HepG2 (cell line): Measurements from ENCODE around the gene SASH1. TPM values are rescaled to one million over a fixed set of nuclear protein-coding genes. Genes with fewer than 3 reads are reported as not detected.

Experiments used
- ATAC-seq: fragments of 200-7000 bp; cut with Tn5 transposase; 3 replicates; pipeline ENCODE4 v1.9.1; 2020; ENCODE audit warnings: mild to moderate bottlenecking, moderate library complexity
- BruUV-seq: library from RNA; stranded (reverse); fragments of 400-500 nt; replicated peaks from 2 replicates; lab custom pipeline; 2021; lab: Mats Ljungman, UMichigan
- CTCF ChIA-PET: fragments of 300-600 bp; formaldehyde crosslinking; extraction: SDS; loops from one replicate; lab custom pipeline; 2021; ENCODE audit warnings: low total read pairs, inconsistent platforms, low intra/inter-chr PET ratio; lab: Yijun Ruan, JAX
- POLR2A ChIA-PET: fragments of 350-600 bp; sonication (Branson Sonifier 250); formaldehyde crosslinking; loops from one replicate; lab custom pipeline; 2020; ENCODE audit warnings: antibody characterized with exemption, inconsistent platforms; lab: Yijun Ruan, JAX
- DNase-seq: peaks from one replicate; pipeline ENCODE4 v3.0.0-alpha.2; 2015; ENCODE audit warnings: low spot score
- FAIRE-seq: peaks from 3 replicates; lab custom pipeline; 2011; peaks lifted over from hg19 to GRCh38; lab: Jason Lieb, UNC
- H2AFZ ChIP-seq: one replicate; pipeline ENCODE4 v1.6.1; 2011; ENCODE audit warnings: low read length, inconsistent platforms
- H3K27ac ChIP-seq: fragments of 300-600 bp; 3 replicates; pipeline ENCODE4 v1.8.0; 2011; ENCODE audit warnings: mixed run types, mild to moderate bottlenecking, mixed read lengths, low read length, inconsistent platforms; ENCODE audit not compliant: insufficient read depth; ENCODE audit errors: extremely low read length
- H3K27me3 ChIP-seq, 2 experiments: fragments of 200-600 bp in 1 of 2; 2 replicates in 1 of 2; 3 replicates in 1 of 2; pipeline versions ENCODE4 v1.6.0 to v1.8.0; 2011; ENCODE audit warnings: low read length in 2 of 2, mild to moderate bottlenecking in 2 of 2, moderate library complexity in 2 of 2, inconsistent platforms in 1 of 2; ENCODE audit not compliant: insufficient read depth in 2 of 2, control insufficient read depth in 1 of 2
- H3K36me3 ChIP-seq, 2 experiments: fragments of 200-600 bp in 1 of 2; replicated peaks in 1 of 2; 2 replicates in 1 of 2; 3 replicates in 1 of 2; pipeline versions ENCODE4 v1.5.1 to v1.8.0; 2011; ENCODE audit warnings: low read length in 2 of 2, inconsistent platforms in 1 of 2; ENCODE audit not compliant: insufficient read depth in 2 of 2, control insufficient read depth in 1 of 2
- H3K4me1 ChIP-seq: 2 replicates; pipeline ENCODE4 v1.5.1; 2012; ENCODE audit warnings: low read length, inconsistent platforms; ENCODE audit not compliant: insufficient read depth
- H3K4me2 ChIP-seq: 2 replicates; pipeline ENCODE4 v1.6.0; 2011; ENCODE audit warnings: low read depth, low read length, inconsistent platforms
- H3K4me3 ChIP-seq, 3 experiments: fragments of 200-600 bp in 1 of 3; sonication (generic), shearing (Covaris generic) in 1 of 3; replicated peaks in 1 of 3; 2 replicates each; pipeline ENCODE4 v1.5.1; 2011 to 2016; ENCODE audit warnings: low read length in 3 of 3, inconsistent platforms in 2 of 3, low read depth in 2 of 3, mild to moderate bottlenecking in 2 of 3, control low read depth in 1 of 3, mixed read lengths in 1 of 3; ENCODE audit not compliant: insufficient read depth in 1 of 3
- H3K79me2 ChIP-seq: one replicate; pipeline ENCODE4 v1.6.1; 2011; ENCODE audit warnings: low read length, inconsistent platforms; ENCODE audit not compliant: insufficient read depth
- H3K9ac ChIP-seq: 2 replicates; pipeline ENCODE4 v1.6.0; 2011; ENCODE audit warnings: mild to moderate bottlenecking, low read depth, low read length, inconsistent platforms; ENCODE audit not compliant: insufficient read depth
- H3K9me3 ChIP-seq: 2 replicates; pipeline ENCODE4 v1.5.1; 2012; ENCODE audit warnings: mild to moderate bottlenecking, low read length
- H4K20me1 ChIP-seq: 2 replicates; pipeline ENCODE4 v1.6.0; 2011; ENCODE audit warnings: inconsistent platforms, mild to moderate bottlenecking, low read length, moderate library complexity; ENCODE audit not compliant: insufficient read depth
- HNF1B ChIP-seq: sonication (generic); formaldehyde crosslinking; IDR thresholded peaks from 2 replicates; pipeline ENCODE4 v1.5.1; 2020; ENCODE audit warnings: mild to moderate bottlenecking, moderate library complexity, missing genetic modification reagents
- KLF15 ChIP-seq: sonication (generic); formaldehyde crosslinking; IDR thresholded peaks from 2 replicates; pipeline ENCODE4 v1.8.1; 2023; ENCODE audit warnings: borderline replicate concordance, mild to moderate bottlenecking, inconsistent platforms, missing genetic modification reagents, mixed read lengths
- REXO4 ChIP-seq: sonication (generic); formaldehyde crosslinking; IDR thresholded peaks from 2 replicates; pipeline ENCODE4 v1.8.0; 2022; ENCODE audit warnings: missing genetic modification reagents, mild to moderate bottlenecking, borderline replicate concordance
- SALL2 ChIP-seq: sonication (generic); formaldehyde crosslinking; IDR thresholded peaks from 2 replicates; pipeline ENCODE4 v1.8.1; 2023; ENCODE audit warnings: mild to moderate bottlenecking, missing genetic modification reagents, inconsistent platforms
- U2AF1 ChIP-seq: fragments of 200-400 bp; formaldehyde crosslinking; optimal IDR thresholded peaks from 2 replicates; pipeline ENCODE3; 2017; ENCODE audit warnings: mild to moderate bottlenecking, low read depth, low read length
- ZNF138 ChIP-seq: sonication (generic); formaldehyde crosslinking; IDR thresholded peaks from 2 replicates; pipeline ENCODE4 v1.5.0; 2020; ENCODE audit warnings: mild to moderate bottlenecking, low read depth, missing genetic modification reagents
- ZNF619 ChIP-seq: sonication (generic); formaldehyde crosslinking; IDR thresholded peaks from 2 replicates; pipeline ENCODE4 v1.4.0; 2020; ENCODE audit warnings: mild to moderate bottlenecking, missing genetic modification reagents
- WGBS: methylation state at CpG from one replicate; pipeline ENCODE4 v1.1.6; 2017; ENCODE audit warnings: low lambda C conversion rate; 5-methylcytosine and 5-hydroxymethylcytosine counted together
- in situ Hi-C: cut with HindIII; loops from 2 replicates; pipeline ENCODE4 v1.10.0; 2017; ENCODE audit warnings: low pct_unique_long_range_greater_than_20kb; ENCODE audit not compliant: extremely low pct_ligation_motif_present
- intact Hi-C: fragments of 100-400 bp; cut with micrococcal nuclease; formaldehyde crosslinking; loops from one replicate; pipeline ENCODE4 v1.10.0; 2022; ENCODE audit not compliant: unreplicated experiment
- polyA plus RNA-seq, 8 experiments: library from polyadenylated mRNA; depleted of rRNA in 3 of 8; stranded (reverse) in 7 of 8; unstranded in 1 of 8; fragments of >200 nt; fragmentation: Illumina TruSeq in 4 of 8; extraction: Trizol in 4 of 8; gene quantifications; 2 replicates each; pipeline versions ENCODE4 v1.2.1 to v1.2.3, GENCODE V29; 2011 to 2016; ENCODE audit warnings: low read depth in 4 of 8, missing spikeins in 1 of 8, mixed read lengths in 1 of 8; ENCODE audit not compliant: insufficient read depth in 1 of 8
- total RNA-seq, 5 experiments: library from RNA; depleted of rRNA; stranded (reverse); fragments of >200 nt; fragmentation: Illumina TruSeq; extraction: Trizol; gene quantifications; 2 replicates each; pipeline ENCODE4 v1.2.3, GENCODE V29; 2016; ENCODE audit warnings: low read depth in 1 of 5
- TF ChIP-seq, protein P1 (sequence below): sonication (generic); formaldehyde crosslinking; IDR thresholded peaks from 2 replicates; pipeline ENCODE4 v1.5.1; 2020; ENCODE audit warnings: mild to moderate bottlenecking, missing genetic modification reagents, moderate library complexity
- TF ChIP-seq, protein P2 (sequence below): IDR thresholded peaks from 2 replicates; pipeline ENCODE4 v1.6.1; 2016; ENCODE audit warnings: missing biosample characterization, missing genetic modification reagents, low read depth
- TF ChIP-seq, protein P3 (sequence below): sonication (generic); formaldehyde crosslinking; IDR thresholded peaks from 2 replicates; pipeline ENCODE4 v1.4.0; 2020; ENCODE audit warnings: missing genetic modification reagents

Gene SASH1
- total and polyA plus RNA-seq, 2 of the 13 experiments (the other 11 are each of a cell fraction or from before 2014, with no cell fraction given) = 7.5 to 8.2 TPM

DNA sequence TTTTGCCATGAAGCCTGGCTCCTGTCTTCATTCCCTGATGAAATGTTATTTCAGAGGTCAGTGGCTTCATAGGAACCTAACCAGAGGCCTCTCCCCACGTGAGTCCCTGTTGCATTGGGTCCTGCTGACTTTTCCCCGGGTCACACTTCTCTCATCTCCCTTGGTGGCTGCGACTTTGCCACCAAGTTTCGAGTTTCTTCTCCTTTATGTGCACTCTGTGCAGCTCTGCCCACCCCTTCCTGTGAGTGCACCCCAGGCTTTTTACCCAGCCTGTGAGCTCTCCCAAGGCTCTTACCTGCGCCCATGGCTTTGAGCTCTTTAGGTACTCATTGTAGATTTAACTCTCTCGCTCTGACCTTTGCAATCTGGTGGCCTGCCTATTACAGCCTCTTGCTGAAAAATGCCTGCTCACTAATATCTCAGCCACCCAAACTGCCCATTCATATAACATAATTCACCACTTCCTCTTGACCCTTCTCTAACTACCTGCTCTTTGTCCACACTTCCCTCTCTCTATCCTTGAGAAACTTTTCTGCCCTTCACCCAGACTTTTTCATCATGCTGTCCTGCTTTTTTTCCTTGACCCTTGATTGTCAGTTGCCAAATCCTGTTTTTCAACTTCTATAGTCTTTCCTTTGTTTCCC lies 105.9 kb downstream of the SASH1 start:
- no peak overlapping the region for H3K4me3 ChIP-seq
- H3K4me2 ChIP-seq = no peak overlapping the region
- no peaks in the 10 kb centered on the region for H4K20me1 ChIP-seq
- FAIRE-seq = no peak
- H3K27me3 ChIP-seq = no peaks in the 10 kb centered on the region
- ChIA-PET POLR2A (no interaction called here), CTCF (no interaction called here)
- no peak overlapping the region for H3K9ac ChIP-seq
- H3K9me3 ChIP-seq = no peaks in the 10 kb centered on the region
- intact Hi-C loops = no loop called here
- no peaks in the 10 kb centered on the region for H3K79me2 ChIP-seq
- BruUV-seq = no TSS peak
- DNase-seq = no peak
- no peak overlapping the region for H2AFZ ChIP-seq
- TF ChIP-seq REXO4 (CRISPR knock-in tag) (no peak), HNF1B (CRISPR knock-in tag) (no peak), ZNF619 (CRISPR knock-in tag) (no peak), SALL2 (no peak), U2AF1 (no peak), ZNF138 (CRISPR knock-in tag) (no peak), KLF15 (CRISPR knock-in tag) (no peak)
- TF ChIP-seq, protein P1, sequence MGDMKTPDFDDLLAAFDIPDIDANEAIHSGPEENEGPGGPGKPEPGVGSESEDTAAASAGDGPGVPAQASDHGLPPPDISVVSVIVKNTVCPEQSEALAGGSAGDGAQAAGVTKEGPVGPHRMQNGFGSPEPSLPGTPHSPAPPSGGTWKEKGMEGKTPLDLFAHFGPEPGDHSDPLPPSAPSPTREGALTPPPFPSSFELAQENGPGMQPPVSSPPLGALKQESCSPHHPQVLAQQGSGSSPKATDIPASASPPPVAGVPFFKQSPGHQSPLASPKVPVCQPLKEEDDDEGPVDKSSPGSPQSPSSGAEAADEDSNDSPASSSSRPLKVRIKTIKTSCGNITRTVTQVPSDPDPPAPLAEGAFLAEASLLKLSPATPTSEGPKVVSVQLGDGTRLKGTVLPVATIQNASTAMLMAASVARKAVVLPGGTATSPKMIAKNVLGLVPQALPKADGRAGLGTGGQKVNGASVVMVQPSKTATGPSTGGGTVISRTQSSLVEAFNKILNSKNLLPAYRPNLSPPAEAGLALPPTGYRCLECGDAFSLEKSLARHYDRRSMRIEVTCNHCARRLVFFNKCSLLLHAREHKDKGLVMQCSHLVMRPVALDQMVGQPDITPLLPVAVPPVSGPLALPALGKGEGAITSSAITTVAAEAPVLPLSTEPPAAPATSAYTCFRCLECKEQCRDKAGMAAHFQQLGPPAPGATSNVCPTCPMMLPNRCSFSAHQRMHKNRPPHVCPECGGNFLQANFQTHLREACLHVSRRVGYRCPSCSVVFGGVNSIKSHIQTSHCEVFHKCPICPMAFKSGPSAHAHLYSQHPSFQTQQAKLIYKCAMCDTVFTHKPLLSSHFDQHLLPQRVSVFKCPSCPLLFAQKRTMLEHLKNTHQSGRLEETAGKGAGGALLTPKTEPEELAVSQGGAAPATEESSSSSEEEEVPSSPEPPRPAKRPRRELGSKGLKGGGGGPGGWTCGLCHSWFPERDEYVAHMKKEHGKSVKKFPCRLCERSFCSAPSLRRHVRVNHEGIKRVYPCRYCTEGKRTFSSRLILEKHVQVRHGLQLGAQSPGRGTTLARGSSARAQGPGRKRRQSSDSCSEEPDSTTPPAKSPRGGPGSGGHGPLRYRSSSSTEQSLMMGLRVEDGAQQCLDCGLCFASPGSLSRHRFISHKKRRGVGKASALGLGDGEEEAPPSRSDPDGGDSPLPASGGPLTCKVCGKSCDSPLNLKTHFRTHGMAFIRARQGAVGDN (CRISPR knock-in tag) = no peak
- TF ChIP-seq, protein P2, sequence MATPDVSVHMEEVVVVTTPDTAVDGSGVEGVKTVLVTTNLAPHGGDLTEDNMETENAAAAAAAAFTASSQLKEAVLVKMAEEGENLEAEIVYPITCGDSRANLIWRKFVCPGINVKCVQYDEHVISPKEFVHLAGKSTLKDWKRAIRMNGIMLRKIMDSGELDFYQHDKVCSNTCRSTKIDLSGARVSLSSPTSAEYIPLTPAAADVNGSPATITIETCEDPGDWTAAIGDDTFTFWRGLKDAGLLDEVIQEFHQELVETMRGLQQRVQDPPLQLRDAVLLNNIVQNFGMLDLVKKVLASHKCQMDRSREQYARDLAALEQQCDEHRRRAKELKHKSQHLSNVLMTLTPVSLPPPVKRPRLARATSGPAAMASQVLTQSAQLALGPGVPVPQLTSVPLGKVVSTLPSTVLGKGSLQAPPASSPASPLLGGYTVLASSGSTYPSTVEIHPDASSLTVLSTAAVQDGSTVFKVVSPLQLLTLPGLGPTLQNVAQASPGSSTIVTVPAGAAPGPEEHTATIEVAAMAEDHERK (CRISPR knock-in tag) = no peak
- TF ChIP-seq, protein P3, sequence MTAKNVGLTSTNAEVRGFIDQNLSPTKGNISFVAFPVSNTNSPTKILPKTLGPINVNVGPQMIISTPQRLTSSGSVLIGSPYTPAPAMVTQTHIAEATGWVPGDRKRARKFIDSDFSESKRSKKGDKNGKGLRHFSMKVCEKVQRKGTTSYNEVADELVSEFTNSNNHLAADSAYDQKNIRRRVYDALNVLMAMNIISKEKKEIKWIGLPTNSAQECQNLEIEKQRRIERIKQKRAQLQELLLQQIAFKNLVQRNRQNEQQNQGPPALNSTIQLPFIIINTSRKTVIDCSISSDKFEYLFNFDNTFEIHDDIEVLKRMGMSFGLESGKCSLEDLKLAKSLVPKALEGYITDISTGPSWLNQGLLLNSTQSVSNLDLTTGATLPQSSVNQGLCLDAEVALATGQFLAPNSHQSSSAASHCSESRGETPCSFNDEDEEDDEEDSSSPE (CRISPR knock-in tag) = no peak
- no peak for ATAC-seq
- H3K4me1 ChIP-seq = peaks cover 4% of the 10 kb centered on the region; the same call in 1 of the 2 replicates
- no peak overlapping the region for H3K27ac ChIP-seq
- in situ Hi-C loops = no loop called here
- 95% methylated on average over 6 of the region's 6 CpGs for WGBS
- H3K36me3 ChIP-seq = peaks cover 5% of the 10 kb centered on the region in 2 experiments; a peak in 2 of 5 replicates
